Measurements from ENCODE around the gene VPS9D1.

Gene VPS9D1

GRCh38 chr16:89744813-89745212, 24.1 kb upstream of the VPS9D1 start:
- Histone ChIP-seq H3K36me3 (ENCODE audit: insufficient read depth, low read length) (peaks cover 90% of the 10 kb centered on the region), H3K9ac (ENCODE audit: low read depth, low read length) (no peak overlapping the region), H3K4me1 (ENCODE audit: insufficient read depth, low read length) (no peaks in the 10 kb centered on the region), H2AFZ (ENCODE audit: low read depth, low read length) (no peak overlapping the region), H3K9me3 (ENCODE audit: insufficient read depth, low read length, severe bottlenecking) (no peaks in the 10 kb centered on the region), H4K20me1 (ENCODE audit: insufficient read depth, low read length) (peaks cover 27% of the 10 kb centered on the region; the same call in 1 of the 2 replicates), H3K79me2 (ENCODE audit: insufficient read depth, low read length) (no peaks in the 10 kb centered on the region; the same call in 1 of the 2 replicates), H3K4me2 (ENCODE audit: insufficient read depth, low read length) (no peak overlapping the region), H3K27me3 (ENCODE audit: insufficient read depth, low read length, poor library complexity) (no peaks in the 10 kb centered on the region), H3K27ac (ENCODE audit: low read length) (no peak overlapping the region), H3K4me3 (ENCODE audit: low read depth in 1 of 2, low read length in 2 of 2) (no peak overlapping the region)
- no peak for ATAC-seq (ENCODE audit: insufficient read depth, low read depth)
- no peak for DNase-seq
- TF ChIP-seq, protein P1, sequence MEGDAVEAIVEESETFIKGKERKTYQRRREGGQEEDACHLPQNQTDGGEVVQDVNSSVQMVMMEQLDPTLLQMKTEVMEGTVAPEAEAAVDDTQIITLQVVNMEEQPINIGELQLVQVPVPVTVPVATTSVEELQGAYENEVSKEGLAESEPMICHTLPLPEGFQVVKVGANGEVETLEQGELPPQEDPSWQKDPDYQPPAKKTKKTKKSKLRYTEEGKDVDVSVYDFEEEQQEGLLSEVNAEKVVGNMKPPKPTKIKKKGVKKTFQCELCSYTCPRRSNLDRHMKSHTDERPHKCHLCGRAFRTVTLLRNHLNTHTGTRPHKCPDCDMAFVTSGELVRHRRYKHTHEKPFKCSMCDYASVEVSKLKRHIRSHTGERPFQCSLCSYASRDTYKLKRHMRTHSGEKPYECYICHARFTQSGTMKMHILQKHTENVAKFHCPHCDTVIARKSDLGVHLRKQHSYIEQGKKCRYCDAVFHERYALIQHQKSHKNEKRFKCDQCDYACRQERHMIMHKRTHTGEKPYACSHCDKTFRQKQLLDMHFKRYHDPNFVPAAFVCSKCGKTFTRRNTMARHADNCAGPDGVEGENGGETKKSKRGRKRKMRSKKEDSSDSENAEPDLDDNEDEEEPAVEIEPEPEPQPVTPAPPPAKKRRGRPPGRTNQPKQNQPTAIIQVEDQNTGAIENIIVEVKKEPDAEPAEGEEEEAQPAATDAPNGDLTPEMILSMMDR (IDR thresholded peaks at IDR 0.05; ENCODE audit: borderline replicate concordance, extremely low read depth, low read length, poor library complexity, severe bottlenecking), result no peak
- TF ChIP-seq EZH2 (IDR thresholded peaks at IDR 0.05; ENCODE audit: borderline replicate concordance, low read depth, low read length, severe bottlenecking), result no peak

GRCh38 chr16:89742948-89743347, 22.2 kb upstream of the VPS9D1 start:
- H3K4me2 ChIP-seq (ENCODE audit: insufficient read depth, low read length), result no peak overlapping the region

DNA sequence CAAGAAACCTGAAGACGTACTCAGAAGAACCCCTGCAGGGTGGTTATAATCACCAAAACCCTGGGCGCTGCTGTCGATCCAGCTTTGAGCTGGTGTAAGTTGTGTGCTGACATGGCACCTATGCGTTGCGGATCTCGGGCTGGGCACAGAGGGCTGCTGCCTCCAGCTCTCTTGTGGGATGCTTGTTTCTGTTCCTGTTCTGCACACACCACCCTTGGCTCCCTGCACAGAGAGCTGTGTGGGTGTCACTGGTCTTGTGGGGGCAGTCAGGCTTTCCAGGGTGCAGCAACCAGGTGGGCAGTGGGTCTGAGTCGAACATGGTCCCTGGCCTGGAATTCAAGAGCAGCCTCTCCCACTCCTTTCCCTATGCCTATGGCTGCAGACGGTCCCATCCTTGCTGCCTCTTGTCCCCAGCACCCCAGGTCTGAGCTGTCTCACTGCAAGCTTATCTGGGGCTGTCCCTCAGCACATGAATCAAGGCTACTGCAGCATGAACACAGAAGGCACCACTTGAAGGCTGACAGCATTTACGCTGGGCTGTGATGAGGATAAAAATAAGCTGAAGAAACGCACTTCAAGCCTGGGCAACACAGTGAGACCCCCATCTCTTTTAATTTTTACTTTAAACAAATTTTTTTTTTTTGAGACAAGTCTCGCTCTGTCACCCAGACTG, 20.8 kb upstream of the VPS9D1 start:
- Histone ChIP-seq H3K36me3 (ENCODE audit: insufficient read depth, low read length) (peaks cover 92% of the 10 kb centered on the region), H2AFZ (ENCODE audit: low read depth, low read length) (no peak overlapping the region), H3K4me3 (ENCODE audit: low read depth in 1 of 2, low read length in 2 of 2) (no peak overlapping the region), H3K27ac (ENCODE audit: low read length) (no peak overlapping the region), H3K4me1 (ENCODE audit: insufficient read depth, low read length) (no peaks in the 10 kb centered on the region), H3K9me3 (ENCODE audit: insufficient read depth, low read length, severe bottlenecking) (no peaks in the 10 kb centered on the region), H3K4me2 (ENCODE audit: insufficient read depth, low read length) (no peak overlapping the region), H3K79me2 (ENCODE audit: insufficient read depth, low read length) (peaks cover 14% of the 10 kb centered on the region), H3K9ac (ENCODE audit: low read depth, low read length) (no peak overlapping the region), H4K20me1 (ENCODE audit: insufficient read depth, low read length) (peaks cover 46% of the 10 kb centered on the region), H3K27me3 (ENCODE audit: insufficient read depth, low read length, poor library complexity) (no peaks in the 10 kb centered on the region)
- ATAC-seq (ENCODE audit: insufficient read depth, low read depth), result 0 out of 3 replicates have a peak, but pooled peaks have one; percentile 17
- TF ChIP-seq EZH2 (IDR thresholded peaks at IDR 0.05; ENCODE audit: borderline replicate concordance, low read depth, low read length, severe bottlenecking), result no peak
- TF ChIP-seq, protein P1 (IDR thresholded peaks at IDR 0.05; ENCODE audit: borderline replicate concordance, extremely low read depth, low read length, poor library complexity, severe bottlenecking), result no peak
- DNase-seq, result no peak

More at GRCh38 chr16:89742948-89743347, 22.2 kb upstream of the VPS9D1 start:
- no peak for TF ChIP-seq EZH2 (IDR thresholded peaks at IDR 0.05; ENCODE audit: borderline replicate concordance, low read depth, low read length, severe bottlenecking)
- TF ChIP-seq, protein P1 (IDR thresholded peaks at IDR 0.05; ENCODE audit: borderline replicate concordance, extremely low read depth, low read length, poor library complexity, severe bottlenecking), result no peak
- ATAC-seq (ENCODE audit: insufficient read depth, low read depth) (0 out of 3 replicates have a peak, but pooled peaks have one; percentile 5), DNase-seq (no peak)
- Histone ChIP-seq H2AFZ (ENCODE audit: low read depth, low read length) (no peak overlapping the region), H3K27me3 (ENCODE audit: insufficient read depth, low read length, poor library complexity) (no peaks in the 10 kb centered on the region), H3K27ac (ENCODE audit: low read length) (no peak overlapping the region), H3K9ac (ENCODE audit: low read depth, low read length) (no peak overlapping the region), H3K9me3 (ENCODE audit: insufficient read depth, low read length, severe bottlenecking) (no peaks in the 10 kb centered on the region), H3K4me1 (ENCODE audit: insufficient read depth, low read length) (no peaks in the 10 kb centered on the region), H3K36me3 (ENCODE audit: insufficient read depth, low read length) (peaks cover 90% of the 10 kb centered on the region), H3K79me2 (ENCODE audit: insufficient read depth, low read length) (peaks cover 9% of the 10 kb centered on the region; the same call in 1 of the 2 replicates), H4K20me1 (ENCODE audit: insufficient read depth, low read length) (peaks cover 37% of the 10 kb centered on the region), H3K4me3 (ENCODE audit: low read depth in 1 of 2, low read length in 2 of 2) (no peak overlapping the region)
